Tibial nerve (tissue), 3 donors: ENCODE measurements around the gene TTC38.

Experiments used
- POLR2A ChIP-seq, 2 donors: fragments of 450-650 bp; IDR thresholded peaks; one replicate each; pipeline ENCODE4 v1.6.1; 2017; ENCODE audit warnings: antibody characterized with exemption in 2 of 2, mild to moderate bottlenecking in 2 of 2, moderate library complexity in 2 of 2
- TF ChIP-seq, protein P1 (sequence below), 5 experiments: fragments of 200-600 bp in 3 of 5; fragments of 450-650 bp in 2 of 5; sonication (generic) in 3 of 5; IDR thresholded peaks; one replicate each; pipeline ENCODE4 v1.5.1; 2016 to 2019; ENCODE audit warnings: antibody characterized with exemption in 5 of 5, mild to moderate bottlenecking in 3 of 5, moderate library complexity in 2 of 5

DNA sequence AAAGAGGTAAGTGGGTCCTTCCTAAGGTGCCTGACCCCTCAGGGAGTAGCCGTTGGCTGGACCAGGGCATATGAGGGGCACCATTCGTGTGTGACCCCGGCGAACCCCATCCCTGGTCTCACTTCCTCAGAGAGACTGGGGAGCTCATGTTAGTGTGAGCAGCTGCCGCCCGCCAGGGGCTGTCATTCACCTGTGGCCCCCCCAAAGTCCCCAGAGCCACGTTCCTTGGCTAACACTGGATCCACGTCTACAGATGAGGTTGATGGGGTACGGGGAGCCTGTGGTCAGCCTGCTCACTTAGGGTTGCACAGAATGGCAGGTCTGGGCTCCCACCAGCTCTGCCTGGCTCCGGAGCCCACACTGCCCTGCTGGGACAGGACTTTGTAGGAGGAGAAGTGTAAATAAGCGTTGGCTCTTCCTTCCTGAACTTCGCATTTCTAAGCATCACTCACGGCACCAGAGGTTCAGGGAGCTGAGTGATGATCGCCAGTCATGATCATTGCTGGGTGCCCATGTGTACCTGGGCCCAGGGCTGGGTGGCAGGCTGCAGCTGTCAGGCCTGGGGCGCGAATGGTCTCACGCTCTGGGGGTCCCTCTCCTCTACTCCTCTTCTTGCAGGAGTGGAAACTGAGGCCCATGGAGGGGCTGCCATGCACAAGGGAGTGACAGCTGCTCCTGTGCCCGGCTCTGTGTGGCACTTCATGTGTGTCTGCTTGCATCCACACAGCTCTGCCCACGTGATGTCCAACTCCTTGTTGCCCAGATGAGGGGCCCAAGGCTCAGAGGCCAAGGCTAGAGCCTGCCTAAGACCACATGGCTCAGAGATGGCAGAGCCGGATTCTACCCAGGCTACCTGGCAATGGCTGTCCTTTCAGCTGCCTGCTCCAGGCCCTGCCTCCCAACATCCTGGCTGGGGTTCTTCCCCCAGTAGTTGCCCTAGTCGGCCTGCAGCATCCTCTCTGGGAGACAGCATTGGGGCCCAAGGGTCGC is 11.1 kb downstream of the TTC38 start:
- TF ChIP-seq POLR2A (IDR thresholded peaks at IDR 0.05) = no peak
- TF ChIP-seq, protein P1, sequence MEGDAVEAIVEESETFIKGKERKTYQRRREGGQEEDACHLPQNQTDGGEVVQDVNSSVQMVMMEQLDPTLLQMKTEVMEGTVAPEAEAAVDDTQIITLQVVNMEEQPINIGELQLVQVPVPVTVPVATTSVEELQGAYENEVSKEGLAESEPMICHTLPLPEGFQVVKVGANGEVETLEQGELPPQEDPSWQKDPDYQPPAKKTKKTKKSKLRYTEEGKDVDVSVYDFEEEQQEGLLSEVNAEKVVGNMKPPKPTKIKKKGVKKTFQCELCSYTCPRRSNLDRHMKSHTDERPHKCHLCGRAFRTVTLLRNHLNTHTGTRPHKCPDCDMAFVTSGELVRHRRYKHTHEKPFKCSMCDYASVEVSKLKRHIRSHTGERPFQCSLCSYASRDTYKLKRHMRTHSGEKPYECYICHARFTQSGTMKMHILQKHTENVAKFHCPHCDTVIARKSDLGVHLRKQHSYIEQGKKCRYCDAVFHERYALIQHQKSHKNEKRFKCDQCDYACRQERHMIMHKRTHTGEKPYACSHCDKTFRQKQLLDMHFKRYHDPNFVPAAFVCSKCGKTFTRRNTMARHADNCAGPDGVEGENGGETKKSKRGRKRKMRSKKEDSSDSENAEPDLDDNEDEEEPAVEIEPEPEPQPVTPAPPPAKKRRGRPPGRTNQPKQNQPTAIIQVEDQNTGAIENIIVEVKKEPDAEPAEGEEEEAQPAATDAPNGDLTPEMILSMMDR (IDR thresholded peaks at IDR 0.05) = no peak
